Gastroesophageal sphincter (tissue), 4 donors: ENCODE results near the gene YTHDF2. TPM values are rescaled to one million over a fixed set of nuclear protein-coding genes. Genes with fewer than 3 reads are reported as not detected.
"Not testable (repeated sequence)": the region's sequence is repeated elsewhere in the genome, so short reads cannot be mapped to it uniquely, and the experiment has no call there.

Experiments
- ATAC-seq: fragments of 150-250 bp; one replicate; pipeline ENCODE4 v1.9.1; 2016; ENCODE audit warnings: mild to moderate bottlenecking, moderate library complexity
- H3K27ac ChIP-seq, 4 donors: fragments of 200-600 bp; sonication (generic) in 3 of 4; 1 replicate in 3 of 4; 2 replicates in 1 of 4; pipeline ENCODE4 v1.5.1; 2016 to 2019
- H3K27me3 ChIP-seq: fragments of 200-600 bp; sonication (generic); one replicate; pipeline ENCODE4 v1.5.1; 2019
- H3K36me3 ChIP-seq, 2 donors: fragments of 200-600 bp; sonication (generic); one replicate each; pipeline ENCODE4 v1.5.1; 2019; ENCODE audit warnings: control low read depth in 1 of 2
- H3K4me1 ChIP-seq, 3 donors: fragments of 200-600 bp; sonication (generic); 1 replicate in 2 of 3; 2 replicates in 1 of 3; pipeline ENCODE4 v1.5.1; 2016 to 2019; ENCODE audit warnings: control low read depth in 2 of 3
- H3K4me3 ChIP-seq, 2 donors: fragments of 200-600 bp; sonication (generic); one replicate each; pipeline ENCODE4 v1.5.1; 2019; ENCODE audit warnings: mild to moderate bottlenecking in 1 of 2, moderate library complexity in 1 of 2
- H3K9me3 ChIP-seq, 3 donors: fragments of 200-600 bp; sonication (generic); one replicate each; pipeline ENCODE4 v1.5.1; 2017 to 2019; ENCODE audit warnings: control low read depth in 2 of 3
- CTCF ChIP-seq, 4 experiments: fragments of 200-600 bp in 2 of 4; fragments of 450-650 bp in 2 of 4; sonication (generic) in 1 of 4; IDR thresholded peaks; one replicate each; pipeline ENCODE4 v1.5.1; 2017 to 2019; ENCODE audit warnings: antibody characterized with exemption in 4 of 4, mild to moderate bottlenecking in 2 of 4, moderate library complexity in 2 of 4
- EP300 ChIP-seq: sonication (generic); formaldehyde crosslinking; IDR thresholded peaks from one replicate; pipeline ENCODE4 v1.6.1; 2017; ENCODE audit warnings: antibody characterized with exemption, mild to moderate bottlenecking
- POLR2A ChIP-seq, 2 donors: fragments of 450-650 bp; IDR thresholded peaks; one replicate each; pipeline ENCODE4 v1.6.1; 2017; ENCODE audit warnings: antibody characterized with exemption in 2 of 2, mild to moderate bottlenecking in 2 of 2, moderate library complexity in 1 of 2
- POLR2AphosphoS5 ChIP-seq: sonication (generic); formaldehyde crosslinking; IDR thresholded peaks from one replicate; pipeline ENCODE4 v1.6.1; 2017; ENCODE audit warnings: antibody characterized with exemption
- WGBS, 2 donors: methylation state at CpG; one replicate each; pipeline ENCODE4 v1.1.5; 2018; ENCODE audit warnings: low coverage in 1 of 2; 5-methylcytosine and 5-hydroxymethylcytosine counted together
- total RNA-seq, 4 donors: library from RNA; depleted of rRNA; stranded (reverse); fragments of >200 nt; gene quantifications; one replicate each; pipeline ENCODE4 v1.1.0, GENCODE V29; 2016

Gene YTHDF2
- total RNA-seq, 4 donors from 2014 or later = 40.7 to 48.6 (median 44.4) TPM

GRCh38 chr1:28737307-28738132 lies 780 bp downstream of the YTHDF2 start:
- TF ChIP-seq CTCF (IDR thresholded peaks at IDR 0.05) (peak in 1 of 4 experiments; percentile 11), POLR2AphosphoS5 (no peak)
- Histone ChIP-seq H3K36me3 (peaks cover 0 to 43% of the 10 kb centered on the region in 2 donors), H3K27me3 (no peaks in the 10 kb centered on the region), H3K4me3 (peak overlapping the region; percentile 83 to 89), H3K4me1 (peaks cover 0 to 60% (median 25%) of the 10 kb centered on the region in 3 donors), H3K27ac (peak overlapping the region; percentile 86 to 94 (median 91)), H3K9me3 (no peaks in the 10 kb centered on the region)
- no peak for ATAC-seq
- WGBS, 2 donors = 0 to 1% methylated on average over 12 to 37 of the region's 53 CpGs

GRCh38 chr1:28740118-28740517 lies 3.4 kb downstream of the YTHDF2 start:
- Histone ChIP-seq H3K27ac (peak overlapping the region in 1 of 4 donors; percentile 33), H3K36me3 (peaks cover 0 to 69% of the 10 kb centered on the region in 2 donors), H3K27me3 (no peaks in the 10 kb centered on the region), H3K4me3 (no peak overlapping the region), H3K4me1 (peaks cover 0 to 86% (median 29%) of the 10 kb centered on the region in 3 donors), H3K9me3 (no peaks in the 10 kb centered on the region)
- no peak for ATAC-seq
- TF ChIP-seq POLR2A (IDR thresholded peaks at IDR 0.05) (no peak), EP300 (no peak), POLR2AphosphoS5 (no peak), CTCF (IDR thresholded peaks at IDR 0.05) (no peak)

GRCh38 chr1:28744184-28744583 lies 7.4 kb downstream of the YTHDF2 start:
- 75 to 76% methylated on average over 4 of the region's 4 CpGs for WGBS, 2 donors
- peaks cover 0 to 83% of the 10 kb centered on the region in 2 donors for H3K36me3 ChIP-seq
- no peak overlapping the region for H3K27ac ChIP-seq
- H3K27me3 ChIP-seq = no peaks in the 10 kb centered on the region
- TF ChIP-seq POLR2AphosphoS5 = no peak
- TF ChIP-seq CTCF (IDR thresholded peaks at IDR 0.05) = no peak
- no peak for TF ChIP-seq EP300
- no peak for TF ChIP-seq POLR2A (IDR thresholded peaks at IDR 0.05)
- no peak for ATAC-seq
- peaks cover 0 to 99% (median 31%) of the 10 kb centered on the region in 3 donors for H3K4me1 ChIP-seq
- H3K4me3 ChIP-seq = no peak overlapping the region
- no peaks in the 10 kb centered on the region for H3K9me3 ChIP-seq

- H3K36me3 ChIP-seq = peaks cover 0 to 69% of the 10 kb centered on the region in 2 donors
- H3K27ac ChIP-seq = no peak overlapping the region
- no peaks in the 10 kb centered on the region for H3K27me3 ChIP-seq
- H3K4me3 ChIP-seq = no peak overlapping the region
- no peak for ATAC-seq
- peaks cover 0 to 99% (median 20%) of the 10 kb centered on the region in 3 donors for H3K4me1 ChIP-seq
- TF ChIP-seq POLR2AphosphoS5 = no peak
- no peak for TF ChIP-seq EP300
- TF ChIP-seq CTCF (IDR thresholded peaks at IDR 0.05) = no peak
- H3K9me3 ChIP-seq = no peaks in the 10 kb centered on the region
- 90 to 97% methylated on average over 3 to 6 of the region's 6 CpGs for WGBS, 2 donors
Measured at GRCh38 chr1:28745653-28746173, 9.0 kb downstream of the YTHDF2 start.

GRCh38 chr1:28750330-28750729 lies 13.6 kb downstream of the YTHDF2 start:
- peaks cover 8 to 100% (median 33%) of the 10 kb centered on the region in 3 donors for H3K4me1 ChIP-seq
- H3K4me3 ChIP-seq = no peak overlapping the region
- WGBS, 2 donors = 73 to 80% methylated on average over 5 of the region's 5 CpGs
- ATAC-seq = no peak
- TF ChIP-seq POLR2AphosphoS5 = no peak
- TF ChIP-seq EP300 = no peak
- no peak for TF ChIP-seq CTCF (IDR thresholded peaks at IDR 0.05)
- TF ChIP-seq POLR2A (IDR thresholded peaks at IDR 0.05) = no peak
- no peak overlapping the region for H3K27ac ChIP-seq
- no peaks in the 10 kb centered on the region for H3K9me3 ChIP-seq
- no peaks in the 10 kb centered on the region for H3K27me3 ChIP-seq
- peaks cover 0 to 23% of the 10 kb centered on the region in 2 donors for H3K36me3 ChIP-seq

GRCh38 chr1:28750771-28751294 lies 14.1 kb downstream of the YTHDF2 start:
- ATAC-seq, H3K27ac ChIP-seq, H3K4me3 ChIP-seq, H3K9me3 ChIP-seq, H3K27me3 ChIP-seq: not testable (repeated sequence)
- peaks cover 0 to 18% of the 10 kb centered on the region in 2 donors for H3K36me3 ChIP-seq
- 90 to 95% methylated on average over 4 to 6 of the region's 8 CpGs for WGBS, 2 donors
- H3K4me1 ChIP-seq = peaks cover 8 to 100% (median 34%) of the 10 kb centered on the region in 3 donors
